H9 (cell line): ENCODE results near the gene PRPF38B. TPM values are rescaled to one million over a fixed set of nuclear protein-coding genes. Genes with fewer than 3 reads are reported as not detected.

Experiments used
- DNase-seq: peaks from one replicate; pipeline ENCODE4 v3.0.0-alpha.2; 2017
- H2AFZ ChIP-seq: one replicate; pipeline ENCODE4 v1.6.1; 2013; ENCODE audit warnings: mild to moderate bottlenecking, low read length, control low read depth, moderate library complexity
- H2AK5ac ChIP-seq: 2 replicates; pipeline ENCODE4 v1.6.1; 2013; ENCODE audit warnings: low read length, control low read depth, mixed read lengths; ENCODE audit not compliant: insufficient read length
- H2BK120ac ChIP-seq: one replicate; pipeline ENCODE4 v1.6.1; 2013; ENCODE audit warnings: low read depth, mild to moderate bottlenecking, low read length, control low read depth, inconsistent platforms; ENCODE audit not compliant: poor library complexity, severe bottlenecking
- H2BK12ac ChIP-seq: 2 replicates; pipeline ENCODE4 v1.6.1; 2013; ENCODE audit warnings: low read length, control low read depth, mixed read lengths, low read depth; ENCODE audit not compliant: insufficient read length
- H2BK15ac ChIP-seq: 2 replicates; pipeline ENCODE4 v1.6.1; 2013; ENCODE audit warnings: low read depth, low read length, control low read depth
- H2BK20ac ChIP-seq: one replicate; pipeline ENCODE4 v1.6.1; 2013; ENCODE audit warnings: low read depth, mild to moderate bottlenecking, low read length, control low read depth, inconsistent platforms; ENCODE audit not compliant: poor library complexity, severe bottlenecking
- H2BK5ac ChIP-seq: 2 replicates; pipeline ENCODE4 v1.6.1; 2013; ENCODE audit warnings: low read length, control low read depth, mixed read lengths; ENCODE audit not compliant: insufficient read length
- H3K14ac ChIP-seq: 2 replicates; pipeline ENCODE4 v1.6.1; 2013; ENCODE audit warnings: low read length, control low read depth; ENCODE audit not compliant: insufficient read depth
- H3K18ac ChIP-seq: 2 replicates; pipeline ENCODE4 v1.6.1; 2013; ENCODE audit warnings: low read depth, mild to moderate bottlenecking, mixed read lengths, low read length, control low read depth; ENCODE audit not compliant: insufficient read length
- H3K23ac ChIP-seq: 2 replicates; pipeline ENCODE4 v1.6.1; 2013; ENCODE audit warnings: low read length, control low read depth, mixed read lengths, low read depth; ENCODE audit not compliant: insufficient read length
- H3K23me2 ChIP-seq: 2 replicates; pipeline ENCODE4 v1.6.1; 2013; ENCODE audit warnings: low read depth, mild to moderate bottlenecking, mixed read lengths, low read length, control low read depth; ENCODE audit not compliant: insufficient read length, poor library complexity, severe bottlenecking
- H3K27ac ChIP-seq: 2 replicates; pipeline ENCODE4 v1.5.1; 2013; ENCODE audit warnings: low read length, control low read depth, mixed read lengths, low read depth; ENCODE audit not compliant: insufficient read length
- H3K27me3 ChIP-seq: 2 replicates; pipeline ENCODE4 v1.6.1; 2013; ENCODE audit warnings: low read length, control low read depth, inconsistent platforms; ENCODE audit not compliant: insufficient read depth
- H3K4ac ChIP-seq: 2 replicates; pipeline ENCODE4 v1.6.1; 2013; ENCODE audit warnings: low read depth, mild to moderate bottlenecking, control low read depth, inconsistent platforms, low read length, moderate library complexity
- H3K4me1 ChIP-seq: 2 replicates; pipeline ENCODE4 v1.6.1; 2013; ENCODE audit warnings: low read length, control low read depth, inconsistent platforms; ENCODE audit not compliant: insufficient read depth
- H3K4me2 ChIP-seq: 2 replicates; pipeline ENCODE4 v1.6.1; 2013; ENCODE audit warnings: low read length, control low read depth, mixed read lengths; ENCODE audit not compliant: insufficient read length, insufficient read depth
- H3K56ac ChIP-seq: 2 replicates; pipeline ENCODE4 v1.6.1; 2013; ENCODE audit warnings: low read depth, mild to moderate bottlenecking, mixed read lengths, low read length, control low read depth; ENCODE audit not compliant: insufficient read length
- H3K79me1 ChIP-seq: 2 replicates; pipeline ENCODE4 v1.6.1; 2013; ENCODE audit warnings: low read depth, mild to moderate bottlenecking, moderate library complexity, low read length, control low read depth, inconsistent platforms; ENCODE audit not compliant: insufficient read depth, poor library complexity, severe bottlenecking
- H3K79me2 ChIP-seq: 2 replicates; pipeline ENCODE4 v1.6.1; 2013; ENCODE audit warnings: low read length, control low read depth, inconsistent platforms; ENCODE audit not compliant: insufficient read depth
- H3K9ac ChIP-seq: 2 replicates; pipeline ENCODE4 v1.6.1; 2013; ENCODE audit warnings: low read length, control low read depth, mixed read lengths; ENCODE audit not compliant: insufficient read length; ENCODE audit errors: extremely low read depth
- H3K9me3 ChIP-seq: one replicate; pipeline ENCODE4 v1.6.1; 2013; ENCODE audit warnings: low read depth, low read length, inconsistent platforms; ENCODE audit not compliant: control insufficient read depth
- H3T11ph ChIP-seq: one replicate; pipeline ENCODE4 v1.6.1; 2013; ENCODE audit warnings: mild to moderate bottlenecking, low read length, control low read depth, inconsistent platforms
- H4K20me1 ChIP-seq: one replicate; pipeline ENCODE4 v1.6.1; 2013; ENCODE audit not compliant: control insufficient read depth, insufficient read length, insufficient read depth
- H4K5ac ChIP-seq: 2 replicates; pipeline ENCODE4 v1.6.1; 2013; ENCODE audit warnings: low read depth, mild to moderate bottlenecking, mixed read lengths, low read length, control low read depth; ENCODE audit not compliant: insufficient read length
- H4K8ac ChIP-seq: replicated peaks from 2 replicates; pipeline ENCODE4 v1.6.1; 2013; ENCODE audit warnings: low read length, control low read depth, mixed read lengths, low read depth; ENCODE audit not compliant: insufficient read length
- H4K91ac ChIP-seq: 2 replicates; pipeline ENCODE4 v1.6.1; 2013; ENCODE audit warnings: low read depth, mild to moderate bottlenecking, moderate library complexity, mixed read lengths, low read length, control low read depth; ENCODE audit not compliant: insufficient read length
- H3K27ac Mint-ChIP-seq, 3 experiments: 2 replicates in 2 of 3; 3 replicates in 1 of 3; pipeline ENCODE4 v1.8.0; 2020 to 2021; ENCODE audit warnings: mixed read lengths in 3 of 3, mild to moderate bottlenecking in 1 of 3, moderate library complexity in 1 of 3
- H3K27me3 Mint-ChIP-seq: 2 replicates; pipeline ENCODE4 v1.8.0; 2021; ENCODE audit warnings: low read depth, mild to moderate bottlenecking, moderate library complexity, mixed read lengths
- H3K36me3 Mint-ChIP-seq, 3 experiments: 2 replicates in 2 of 3; 3 replicates in 1 of 3; pipeline ENCODE4 v1.8.0; 2020 to 2021; ENCODE audit warnings: low read depth in 3 of 3, mixed read lengths in 3 of 3; ENCODE audit not compliant: insufficient read depth in 1 of 3
- H3K4me1 Mint-ChIP-seq, 2 experiments: 2 replicates each; pipeline ENCODE4 v1.8.0; 2020; ENCODE audit warnings: mixed read lengths in 2 of 2
- H3K4me3 Mint-ChIP-seq, 2 experiments: 2 replicates in 1 of 2; 3 replicates in 1 of 2; pipeline ENCODE4 v1.8.0; 2020 to 2021; ENCODE audit warnings: mild to moderate bottlenecking in 2 of 2, mixed read lengths in 2 of 2, moderate library complexity in 1 of 2
- H3K9me3 Mint-ChIP-seq, 2 experiments: 2 replicates in 1 of 2; 3 replicates in 1 of 2; pipeline ENCODE4 v1.8.0; 2020; ENCODE audit warnings: mild to moderate bottlenecking in 2 of 2, mixed read lengths in 2 of 2, moderate library complexity in 1 of 2
- CTCF ChIP-seq: fragments of 200-600 bp; sonication (generic); conservative IDR thresholded peaks from 3 replicates; pipeline ENCODE4 v1.8.0; 2021; ENCODE audit warnings: antibody characterized with exemption, mild to moderate bottlenecking
- WGBS: extraction: QIAGEN DNeasy Blood & Tissue Kit; methylation state at CpG from one replicate; pipeline ENCODE4 v1.1.7; 2013; ENCODE audit warnings: missing lambda C conversion rate, low lambda C conversion rate, mixed read lengths; ENCODE audit not compliant: insufficient read length; ENCODE audit errors: extremely low coverage; 5-methylcytosine and 5-hydroxymethylcytosine counted together
- total RNA-seq: library from RNA; stranded (reverse); gene quantifications from 2 replicates; pipeline ENCODE4 v1.2.1, GENCODE V29; 2021

Gene PRPF38B
- total RNA-seq, 1 experiment from 2014 or later, result 60.0 TPM

GRCh38 chr1:108692724-108693655 is 880 bp downstream of the PRPF38B start:
- WGBS, result no CpG with 5 or more reads among the region's 36 CpGs
- Histone ChIP-seq H3K79me2 (peaks cover 21% of the 10 kb centered on the region; the same call in 1 of the 2 replicates), H3K9ac (peak overlapping the region; percentile 99), H3K23ac (no peak overlapping the region), H3K18ac (peak overlapping the region; percentile 96), H3K23me2 (peaks cover 18% of the 10 kb centered on the region), H3K4me2 (peak overlapping the region; percentile 98), H3K79me1 (peaks cover 3% of the 10 kb centered on the region), H4K8ac (peak overlapping the region; percentile 51), H3T11ph (no peak overlapping the region), H2BK15ac (no peak overlapping the region), H3K27ac (peak overlapping the region; percentile 37), H2AFZ (no peak overlapping the region), H2BK12ac (no peak overlapping the region), H3K4me1 (no peaks in the 10 kb centered on the region), H3K4ac (peak overlapping the region; percentile 65; the same call in 1 of the 2 replicates), H3K14ac (peak overlapping the region; percentile 81), H4K5ac (peak overlapping the region; percentile 2), H3K9me3 (no peaks in the 10 kb centered on the region), H3K27me3 (no peaks in the 10 kb centered on the region), H2BK20ac (no peak overlapping the region), H2BK5ac (peak overlapping the region; percentile 56), H2AK5ac (no peak overlapping the region), H2BK120ac (no peak overlapping the region), H4K91ac (peak overlapping the region; percentile 80), H3K56ac (peak overlapping the region; percentile 91), H4K20me1 (peaks cover 2% of the 10 kb centered on the region)
- peak; percentile 31; the same call in 2 of the 3 replicates for TF ChIP-seq CTCF
- Mint-ChIP-seq H3K4me3 (peak overlapping the region; percentile 99 to 100), H3K27me3 (no peaks in the 10 kb centered on the region; the same call in 1 of the 2 replicates), H3K36me3 (peaks cover 28 to 45% (median 33%) of the 10 kb centered on the region in 3 experiments; a peak in 6 of 7 replicates), H3K4me1 (peaks cover 19 to 23% of the 10 kb centered on the region in 2 experiments), H3K9me3 (no peaks in the 10 kb centered on the region), H3K27ac (peak overlapping the region; percentile 99 to 100 (median 100))
- no peak for DNase-seq
